Neural progenitor cell (in vitro differentiated cells): ENCODE results near the gene URI1. TPM values are rescaled to one million over a fixed set of nuclear protein-coding genes. Genes with fewer than 3 reads are reported as not detected.

ENCODE experiments used
- DNase-seq: peaks from one replicate; pipeline ENCODE4 v3.0.0-alpha.2; 2016; ENCODE audit warnings: low spot score
- H2AFZ ChIP-seq: fragments of 200-600 bp; sonication (generic); replicated peaks from 2 replicates; pipeline ENCODE4 v1.6.1; 2016; ENCODE audit warnings: antibody characterized with exemption
- H3F3A ChIP-seq: fragments of 200-600 bp; sonication (generic); 2 replicates; pipeline ENCODE4 v1.6.1; 2016; ENCODE audit warnings: antibody characterized with exemption, low read depth
- H3K27ac ChIP-seq: fragments of 200-600 bp; sonication (generic); 2 replicates; pipeline ENCODE4 v1.5.1; 2016; ENCODE audit warnings: mild to moderate bottlenecking
- H3K27me3 ChIP-seq: fragments of 200-600 bp; sonication (generic); 2 replicates; pipeline ENCODE4 v1.6.1; 2016; ENCODE audit warnings: mild to moderate bottlenecking, moderate library complexity
- H3K36me3 ChIP-seq: fragments of 200-600 bp; sonication (generic); 2 replicates; pipeline ENCODE4 v1.5.1; 2016
- H3K4me1 ChIP-seq: fragments of 200-600 bp; sonication (generic); 2 replicates; pipeline ENCODE4 v1.6.1; 2016; ENCODE audit warnings: mixed run types
- H3K4me2 ChIP-seq: fragments of 200-600 bp; sonication (generic); 2 replicates; pipeline ENCODE4 v1.6.1; 2016
- H3K4me3 ChIP-seq: fragments of 200-600 bp; sonication (generic); 2 replicates; pipeline ENCODE4 v1.5.1; 2016
- H3K79me2 ChIP-seq: fragments of 200-600 bp; sonication (generic); 2 replicates; pipeline ENCODE4 v1.6.1; 2016; ENCODE audit warnings: low read depth
- H3K9ac ChIP-seq: fragments of 200-600 bp; sonication (generic); 2 replicates; pipeline ENCODE4 v1.6.1; 2016
- H3K9me3 ChIP-seq: fragments of 200-600 bp; sonication (generic); 2 replicates; pipeline ENCODE4 v1.5.1; 2016; ENCODE audit warnings: low read depth
- H4K20me1 ChIP-seq: fragments of 200-600 bp; sonication (generic); 2 replicates; pipeline ENCODE4 v1.6.1; 2016; ENCODE audit warnings: low read depth
- H3K27ac Mint-ChIP-seq: 3 replicates; pipeline ENCODE4 v1.8.0; 2021; ENCODE audit warnings: mixed read lengths
- H3K27me3 Mint-ChIP-seq: 2 replicates; pipeline ENCODE4 v1.8.0; 2022; ENCODE audit warnings: low read depth, mild to moderate bottlenecking, inconsistent platforms, moderate library complexity, mixed read lengths; ENCODE audit not compliant: insufficient read depth
- H3K36me3 Mint-ChIP-seq: 3 replicates; pipeline ENCODE4 v1.8.0; 2021; ENCODE audit warnings: mixed read lengths
- H3K4me1 Mint-ChIP-seq: 3 replicates; pipeline ENCODE4 v1.8.0; 2021; ENCODE audit warnings: mixed read lengths
- H3K4me3 Mint-ChIP-seq: 3 replicates; pipeline ENCODE4 v1.8.0; 2021; ENCODE audit warnings: mild to moderate bottlenecking, moderate library complexity, mixed read lengths
- H3K9me3 Mint-ChIP-seq: 3 replicates; pipeline ENCODE4 v1.8.0; 2020; ENCODE audit warnings: mixed read lengths
- CTCF ChIP-seq: fragments of 200-600 bp; sonication (generic); IDR thresholded peaks from 2 replicates; pipeline ENCODE4 v1.5.1; 2017; ENCODE audit warnings: antibody characterized with exemption, mild to moderate bottlenecking
- EZH2 ChIP-seq: fragments of 200-600 bp; sonication (generic); IDR thresholded peaks from 2 replicates; pipeline ENCODE4 v1.6.1; 2017; ENCODE audit warnings: antibody characterized with exemption, mild to moderate bottlenecking, moderate library complexity
- EZH2phosphoT487 ChIP-seq: fragments of 200-600 bp; sonication (generic); IDR thresholded peaks from 2 replicates; pipeline ENCODE4 v1.6.1; 2017; ENCODE audit warnings: antibody characterized with exemption
- total RNA-seq: library from RNA; depleted of rRNA; stranded (reverse); fragments of >200 nt; gene quantifications from 2 replicates; pipeline ENCODE4 v1.2.3, GENCODE V29; 2015; ENCODE audit warnings: low replicate concordance

Gene URI1, protein sequence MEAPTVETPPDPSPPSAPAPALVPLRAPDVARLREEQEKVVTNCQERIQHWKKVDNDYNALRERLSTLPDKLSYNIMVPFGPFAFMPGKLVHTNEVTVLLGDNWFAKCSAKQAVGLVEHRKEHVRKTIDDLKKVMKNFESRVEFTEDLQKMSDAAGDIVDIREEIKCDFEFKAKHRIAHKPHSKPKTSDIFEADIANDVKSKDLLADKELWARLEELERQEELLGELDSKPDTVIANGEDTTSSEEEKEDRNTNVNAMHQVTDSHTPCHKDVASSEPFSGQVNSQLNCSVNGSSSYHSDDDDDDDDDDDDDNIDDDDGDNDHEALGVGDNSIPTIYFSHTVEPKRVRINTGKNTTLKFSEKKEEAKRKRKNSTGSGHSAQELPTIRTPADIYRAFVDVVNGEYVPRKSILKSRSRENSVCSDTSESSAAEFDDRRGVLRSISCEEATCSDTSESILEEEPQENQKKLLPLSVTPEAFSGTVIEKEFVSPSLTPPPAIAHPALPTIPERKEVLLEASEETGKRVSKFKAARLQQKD
- 60.7 and 94.7 TPM in 2 replicates for total RNA-seq

DNA sequence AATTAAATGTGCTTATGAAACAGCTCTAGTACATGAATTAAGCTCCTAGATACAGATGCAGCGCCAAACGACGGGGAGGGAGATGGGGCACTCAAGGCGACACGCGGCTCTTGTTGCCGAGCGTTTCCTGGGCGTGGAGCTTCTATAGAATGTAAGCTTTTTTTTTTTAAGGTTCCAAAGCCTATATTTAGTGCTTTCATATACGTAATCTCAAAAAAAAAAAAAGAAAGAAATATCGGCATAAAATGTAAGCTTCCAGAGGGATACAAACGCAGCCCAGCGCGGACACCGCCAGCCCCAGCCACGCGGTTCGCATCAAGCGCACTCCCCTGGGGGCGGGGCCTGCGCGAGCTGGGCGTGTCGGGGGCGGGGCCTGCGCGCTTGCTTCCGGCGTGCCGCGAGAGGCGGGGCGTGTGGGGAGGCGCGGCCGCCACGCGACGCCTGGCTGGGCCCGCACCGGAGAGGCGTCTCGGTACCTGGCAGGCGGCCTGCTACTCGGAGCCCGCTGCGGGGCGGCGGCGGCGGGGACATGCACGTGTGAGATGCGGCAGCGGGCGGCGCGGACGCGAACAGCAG, at the start of gene URI1:
Gene URI1, plus strand, starts transcription at position 412 of the 576 bp plus-strand sequence. CDS start 309 bp downstream, outside the sequence.
- H3K27me3 ChIP-seq = peaks cover 12% of the 10 kb centered on the region
- H3K4me2 ChIP-seq = peak within 1 kb of the TSS; percentile 79
- H3K4me1 Mint-ChIP-seq = peaks cover 12% of the 10 kb centered on the region
- H3K4me3 Mint-ChIP-seq = peak within 1 kb of the TSS; percentile 97
- H2AFZ ChIP-seq = peak within 1 kb of the TSS; percentile 92
- no peak for TF ChIP-seq EZH2phosphoT487
- no peak for TF ChIP-seq EZH2
- TF ChIP-seq CTCF = no peak
- H4K20me1 ChIP-seq = peaks cover 31% of the 10 kb centered on the region
- H3F3A ChIP-seq = peaks cover 17% of the 10 kb centered on the region
- H3K4me3 ChIP-seq = peak within 1 kb of the TSS; percentile 91
- peaks cover 4% of the 10 kb centered on the region for H3K36me3 Mint-ChIP-seq
- H3K4me1 ChIP-seq = peaks cover 23% of the 10 kb centered on the region
- no peaks in the 10 kb centered on the region for H3K36me3 ChIP-seq
- peaks cover 5% of the 10 kb centered on the region for H3K27me3 Mint-ChIP-seq
- peak within 1 kb of the TSS; percentile 62 for H3K27ac ChIP-seq
- no peak within 1 kb of the TSS for H3K27ac Mint-ChIP-seq
- H3K9ac ChIP-seq = peak within 1 kb of the TSS; percentile 66
- no peaks in the 10 kb centered on the region for H3K9me3 ChIP-seq
- DNase-seq = peak; percentile 94
- H3K9me3 Mint-ChIP-seq = peaks cover 11% of the 10 kb centered on the region
- H3K79me2 ChIP-seq = peaks cover 45% of the 10 kb centered on the region

- H3K79me2 ChIP-seq = no peaks in the 10 kb centered on the region
- no peaks in the 10 kb centered on the region for H3K4me1 Mint-ChIP-seq
- no peaks in the 10 kb centered on the region for H3K27me3 ChIP-seq
- no peaks in the 10 kb centered on the region for H3K9me3 ChIP-seq
- no peaks in the 10 kb centered on the region for H3F3A ChIP-seq
- no peak overlapping the region for H3K27ac Mint-ChIP-seq
- H2AFZ ChIP-seq = no peak overlapping the region
- H3K4me3 Mint-ChIP-seq = no peak overlapping the region
- H3K4me2 ChIP-seq = no peak overlapping the region
- H3K36me3 Mint-ChIP-seq = no peaks in the 10 kb centered on the region
- H3K27ac ChIP-seq = no peak overlapping the region
- H3K9ac ChIP-seq = no peak overlapping the region
- no peaks in the 10 kb centered on the region for H4K20me1 ChIP-seq
- H3K9me3 Mint-ChIP-seq = no peaks in the 10 kb centered on the region
- H3K4me1 ChIP-seq = no peaks in the 10 kb centered on the region
- no peaks in the 10 kb centered on the region for H3K36me3 ChIP-seq
- TF ChIP-seq EZH2phosphoT487 (no peak), CTCF (no peak), EZH2 (no peak)
- no peak for DNase-seq
- H3K27me3 Mint-ChIP-seq = no peaks in the 10 kb centered on the region
- no peak overlapping the region for H3K4me3 ChIP-seq
Measured at GRCh38 chr19:29893606-29894284, 48.3 kb upstream of the URI1 start.

DNA sequence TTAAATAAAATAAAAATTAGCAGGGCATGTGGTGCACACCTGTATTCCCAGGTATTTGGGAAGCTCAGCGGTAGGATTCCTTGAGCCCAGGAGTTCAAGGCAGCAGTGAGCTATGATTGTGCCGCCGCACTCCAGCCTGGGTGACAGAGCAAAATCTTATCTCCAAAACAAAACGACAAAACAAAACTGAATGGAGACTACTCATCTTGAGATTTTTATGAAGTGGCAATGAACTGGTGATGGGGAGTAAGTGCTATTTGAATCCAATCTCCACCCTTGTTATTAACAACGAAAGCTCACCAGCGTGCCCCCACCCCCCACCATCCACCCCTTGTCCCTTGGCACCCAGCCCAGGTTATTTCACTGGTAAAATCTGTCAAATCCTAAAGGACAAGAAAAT, 45.2 kb upstream of the URI1 start:
- H3F3A ChIP-seq = no peaks in the 10 kb centered on the region
- H3K4me2 ChIP-seq = no peak overlapping the region
- no peaks in the 10 kb centered on the region for H3K4me1 ChIP-seq
- Mint-ChIP-seq H3K27ac (no peak overlapping the region), H3K9me3 (no peaks in the 10 kb centered on the region), H3K4me3 (no peak overlapping the region), H3K27me3 (no peaks in the 10 kb centered on the region), H3K4me1 (no peaks in the 10 kb centered on the region), H3K36me3 (no peaks in the 10 kb centered on the region)
- H3K27me3 ChIP-seq = no peaks in the 10 kb centered on the region
- no peaks in the 10 kb centered on the region for H4K20me1 ChIP-seq
- H2AFZ ChIP-seq = no peak overlapping the region
- H3K9ac ChIP-seq = no peak overlapping the region
- DNase-seq = no peak
- TF ChIP-seq EZH2 = no peak
- TF ChIP-seq CTCF = no peak
- TF ChIP-seq EZH2phosphoT487 = no peak
- H3K27ac ChIP-seq = no peak overlapping the region
- no peaks in the 10 kb centered on the region for H3K79me2 ChIP-seq
- H3K36me3 ChIP-seq = no peaks in the 10 kb centered on the region
- no peaks in the 10 kb centered on the region for H3K9me3 ChIP-seq
- no peak overlapping the region for H3K4me3 ChIP-seq
